HepG2 (cell line): ENCODE results near the gene M1AP. TPM values are rescaled to one million over a fixed set of nuclear protein-coding genes. Genes with fewer than 3 reads are reported as not detected.

Experiments
- ATAC-seq: fragments of 200-7000 bp; cut with Tn5 transposase; 3 replicates; pipeline ENCODE4 v1.9.1; 2020; ENCODE audit warnings: mild to moderate bottlenecking, moderate library complexity
- BruUV-seq: library from RNA; stranded (reverse); fragments of 400-500 nt; replicated peaks from 2 replicates; lab custom pipeline; 2021; lab: Mats Ljungman, UMichigan
- CTCF ChIA-PET: fragments of 300-600 bp; formaldehyde crosslinking; extraction: SDS; loops from one replicate; lab custom pipeline; 2021; ENCODE audit warnings: low total read pairs, inconsistent platforms, low intra/inter-chr PET ratio; lab: Yijun Ruan, JAX
- POLR2A ChIA-PET: fragments of 350-600 bp; sonication (Branson Sonifier 250); formaldehyde crosslinking; loops from one replicate; lab custom pipeline; 2020; ENCODE audit warnings: antibody characterized with exemption, inconsistent platforms; lab: Yijun Ruan, JAX
- DNase-seq: peaks from one replicate; pipeline ENCODE4 v3.0.0-alpha.2; 2015; ENCODE audit warnings: low spot score
- FAIRE-seq: peaks from 3 replicates; lab custom pipeline; 2011; peaks lifted over from hg19 to GRCh38; lab: Jason Lieb, UNC
- H2AFZ ChIP-seq: one replicate; pipeline ENCODE4 v1.6.1; 2011; ENCODE audit warnings: low read length, inconsistent platforms
- H3K27ac ChIP-seq: fragments of 300-600 bp; 3 replicates; pipeline ENCODE4 v1.8.0; 2011; ENCODE audit warnings: mixed run types, mild to moderate bottlenecking, mixed read lengths, low read length, inconsistent platforms; ENCODE audit not compliant: insufficient read depth; ENCODE audit errors: extremely low read length
- H3K27me3 ChIP-seq, 2 experiments: fragments of 200-600 bp in 1 of 2; 2 replicates in 1 of 2; 3 replicates in 1 of 2; pipeline versions ENCODE4 v1.6.0 to v1.8.0; 2011; ENCODE audit warnings: low read length in 2 of 2, mild to moderate bottlenecking in 2 of 2, moderate library complexity in 2 of 2, inconsistent platforms in 1 of 2; ENCODE audit not compliant: insufficient read depth in 2 of 2, control insufficient read depth in 1 of 2
- H3K36me3 ChIP-seq, 2 experiments: fragments of 200-600 bp in 1 of 2; replicated peaks in 1 of 2; 2 replicates in 1 of 2; 3 replicates in 1 of 2; pipeline versions ENCODE4 v1.5.1 to v1.8.0; 2011; ENCODE audit warnings: low read length in 2 of 2, inconsistent platforms in 1 of 2; ENCODE audit not compliant: insufficient read depth in 2 of 2, control insufficient read depth in 1 of 2
- H3K4me1 ChIP-seq: 2 replicates; pipeline ENCODE4 v1.5.1; 2012; ENCODE audit warnings: low read length, inconsistent platforms; ENCODE audit not compliant: insufficient read depth
- H3K4me2 ChIP-seq: 2 replicates; pipeline ENCODE4 v1.6.0; 2011; ENCODE audit warnings: low read depth, low read length, inconsistent platforms
- H3K4me3 ChIP-seq, 3 experiments: fragments of 200-600 bp in 1 of 3; sonication (generic), shearing (Covaris generic) in 1 of 3; replicated peaks in 1 of 3; 2 replicates each; pipeline ENCODE4 v1.5.1; 2011 to 2016; ENCODE audit warnings: low read length in 3 of 3, inconsistent platforms in 2 of 3, low read depth in 2 of 3, mild to moderate bottlenecking in 2 of 3, control low read depth in 1 of 3, mixed read lengths in 1 of 3; ENCODE audit not compliant: insufficient read depth in 1 of 3
- H3K79me2 ChIP-seq: one replicate; pipeline ENCODE4 v1.6.1; 2011; ENCODE audit warnings: low read length, inconsistent platforms; ENCODE audit not compliant: insufficient read depth
- H3K9ac ChIP-seq: 2 replicates; pipeline ENCODE4 v1.6.0; 2011; ENCODE audit warnings: mild to moderate bottlenecking, low read depth, low read length, inconsistent platforms; ENCODE audit not compliant: insufficient read depth
- H3K9me3 ChIP-seq: 2 replicates; pipeline ENCODE4 v1.5.1; 2012; ENCODE audit warnings: mild to moderate bottlenecking, low read length
- H4K20me1 ChIP-seq: 2 replicates; pipeline ENCODE4 v1.6.0; 2011; ENCODE audit warnings: inconsistent platforms, mild to moderate bottlenecking, low read length, moderate library complexity; ENCODE audit not compliant: insufficient read depth
- ATF4 ChIP-seq, 2 experiments: fragments of 450-650 bp in 1 of 2; sonication (generic) in 1 of 2; formaldehyde crosslinking; IDR thresholded peaks; 2 replicates each; pipeline versions ENCODE4 v1.5.0 to v1.8.0; 2020 to 2022; ENCODE audit warnings: mild to moderate bottlenecking in 1 of 2, missing genetic modification reagents in 1 of 2
- ELF3 ChIP-seq: IDR thresholded peaks from 2 replicates; pipeline ENCODE4 v1.6.1; 2016; ENCODE audit warnings: missing genetic modification reagents, missing compliant biosample characterization
- FOXA1 ChIP-seq, 2 experiments: fragments of 450-650 bp in 1 of 2; sonication (generic) in 1 of 2; formaldehyde crosslinking in 1 of 2; IDR thresholded peaks; 2 replicates each; pipeline versions ENCODE4 v1.4.0 to v1.6.1; 2016 to 2020; ENCODE audit warnings: missing genetic modification reagents in 1 of 2
- GTF2F1 ChIP-seq: fragments of 150-350 bp; IDR thresholded peaks from 2 replicates; pipeline ENCODE4 v1.6.1; 2014; ENCODE audit warnings: low read length
- MAFF ChIP-seq: IDR thresholded peaks from 2 replicates; pipeline ENCODE4 v1.6.1; 2011; ENCODE audit warnings: low read depth, low read length, improper control_type of control experiment
- MAFK ChIP-seq, 2 experiments: IDR thresholded peaks in 1 of 2; conservative IDR thresholded peaks in 1 of 2; 2 replicates each; pipeline ENCODE4 v1.6.1; 2011; ENCODE audit warnings: improper control_type of control experiment in 2 of 2, low read length in 2 of 2
- RAD21 ChIP-seq: fragments of 450-650 bp; formaldehyde crosslinking; IDR thresholded peaks from 2 replicates; pipeline ENCODE4 v1.5.0; 2020; ENCODE audit warnings: mild to moderate bottlenecking
- SAP130 ChIP-seq: IDR thresholded peaks from 2 replicates; pipeline ENCODE4 v1.6.1; 2016; ENCODE audit warnings: low read depth
- SIN3B ChIP-seq: fragments of 150-350 bp; IDR thresholded peaks from 2 replicates; pipeline ENCODE4 v1.6.1; 2014; ENCODE audit warnings: low read length
- SMC3 ChIP-seq: IDR thresholded peaks from 2 replicates; pipeline ENCODE4 v1.6.1; 2011; ENCODE audit warnings: low read length, improper control_type of control experiment
- SRF ChIP-seq: IDR thresholded peaks from 2 replicates; pipeline ENCODE4 v1.6.1; 2011; ENCODE audit warnings: mild to moderate bottlenecking, low read depth, low read length, moderate library complexity
- STAG1 ChIP-seq: sonication (generic); formaldehyde crosslinking; IDR thresholded peaks from 2 replicates; pipeline ENCODE4 v1.4.0; 2020; ENCODE audit warnings: missing genetic modification reagents
- THAP11 ChIP-seq: IDR thresholded peaks from 2 replicates; pipeline ENCODE4 v1.6.1; 2016; ENCODE audit warnings: missing biosample characterization, missing genetic modification reagents
- ZFP41 ChIP-seq: sonication (generic); formaldehyde crosslinking; IDR thresholded peaks from 2 replicates; pipeline ENCODE4 v1.4.0; 2020; ENCODE audit warnings: mild to moderate bottlenecking, missing genetic modification reagents, borderline replicate concordance
- ZNF567 ChIP-seq: sonication (generic); formaldehyde crosslinking; IDR thresholded peaks from 2 replicates; pipeline ENCODE4 v1.8.1; 2023; ENCODE audit warnings: mild to moderate bottlenecking, missing genetic modification reagents, borderline replicate concordance
- in situ Hi-C: cut with HindIII; loops from 2 replicates; pipeline ENCODE4 v1.10.0; 2017; ENCODE audit warnings: low pct_unique_long_range_greater_than_20kb; ENCODE audit not compliant: extremely low pct_ligation_motif_present
- intact Hi-C: fragments of 100-400 bp; cut with micrococcal nuclease; formaldehyde crosslinking; loops from one replicate; pipeline ENCODE4 v1.10.0; 2022; ENCODE audit not compliant: unreplicated experiment
- polyA plus RNA-seq, 8 experiments: library from polyadenylated mRNA; depleted of rRNA in 3 of 8; stranded (reverse) in 7 of 8; unstranded in 1 of 8; fragments of >200 nt; fragmentation: Illumina TruSeq in 4 of 8; extraction: Trizol in 4 of 8; gene quantifications; 2 replicates each; pipeline versions ENCODE4 v1.2.1 to v1.2.3, GENCODE V29; 2011 to 2016; ENCODE audit warnings: low read depth in 4 of 8, missing spikeins in 1 of 8, mixed read lengths in 1 of 8; ENCODE audit not compliant: insufficient read depth in 1 of 8
- total RNA-seq, 5 experiments: library from RNA; depleted of rRNA; stranded (reverse); fragments of >200 nt; fragmentation: Illumina TruSeq; extraction: Trizol; gene quantifications; 2 replicates each; pipeline ENCODE4 v1.2.3, GENCODE V29; 2016; ENCODE audit warnings: low read depth in 1 of 5
- TF ChIP-seq, protein P1 (sequence below): sonication (generic); formaldehyde crosslinking; IDR thresholded peaks from 2 replicates; pipeline ENCODE4 v1.8.0; 2023; ENCODE audit warnings: mild to moderate bottlenecking, missing genetic modification reagents
- TF ChIP-seq, protein P2 (sequence below): sonication (generic); formaldehyde crosslinking; IDR thresholded peaks from 2 replicates; pipeline ENCODE4 v1.5.0; 2020; ENCODE audit warnings: mild to moderate bottlenecking, missing genetic modification reagents, moderate library complexity

The M1AP gene
- total and polyA plus RNA-seq, 2 of the 13 experiments (the other 11 are each of a cell fraction or from before 2014, with no cell fraction given): not detected

DNA sequence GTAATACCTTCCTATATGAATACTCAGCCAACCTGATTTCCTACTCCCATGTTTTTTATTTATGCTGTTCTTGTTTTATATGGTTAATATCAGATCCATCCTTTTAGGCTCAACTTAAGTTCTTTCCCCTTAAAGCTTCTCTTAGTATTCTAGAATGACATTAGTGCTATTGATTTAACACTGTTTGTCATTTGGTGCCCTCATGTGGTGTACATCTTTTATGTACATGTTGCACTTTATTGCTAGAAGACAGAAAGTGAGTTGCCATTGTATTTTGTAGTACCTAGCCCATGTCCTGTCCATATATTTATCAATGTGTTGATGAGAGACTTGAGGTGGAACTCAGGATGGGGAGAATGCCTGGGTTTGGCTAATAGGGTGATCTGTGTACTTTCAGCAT is 115.9 kb downstream of the M1AP start:
- in situ Hi-C loops (no loop called here), intact Hi-C loops (loop anchor here (1.0 kb wide), 1 partner anchor 199 kb away; no protein-coding TSS in a partner anchor)
- H3K9me3 ChIP-seq: no peaks in the 10 kb centered on the region
- H2AFZ ChIP-seq: no peak overlapping the region
- H3K4me1 ChIP-seq: peaks cover 32% of the 10 kb centered on the region
- BruUV-seq: no TSS peak
- ChIA-PET POLR2A (interaction anchor here (0.7 to 5.9 kb wide), 6 partner anchors 24 to 74 kb away, joined by 3 to 76 read pairs (median 12); partner anchors contain the start of genes CCDC142, LBX2, PCGF1 and TTC31), CTCF (interaction anchor here (1.2 to 2.4 kb wide), 5 partner anchors 25 to 282 kb away, joined by 4 to 19 read pairs (median 5); partner anchors contain the start of genes CCDC142, PCGF1 and TTC31)
- H3K27me3 ChIP-seq: peaks cover 4 to 11% of the 10 kb centered on the region in 2 experiments; a peak in 3 of 5 replicates
- H4K20me1 ChIP-seq: no peaks in the 10 kb centered on the region
- H3K79me2 ChIP-seq: peaks cover 27% of the 10 kb centered on the region
- DNase-seq (peak; percentile 68), FAIRE-seq (peak; percentile 80), ATAC-seq (no peak)
- TF ChIP-seq SIN3B (no peak), ZFP41 (CRISPR knock-in tag) (no peak), SRF (no peak), ZNF567 (CRISPR knock-in tag) (no peak), ATF4 (CRISPR knock-in tag; IDR thresholded peaks at IDR 0.05) (0 out of 4 replicates have a peak, but pooled peaks of 1 of the 2 experiments have one; percentile 34), THAP11 (CRISPR knock-in tag) (peak; percentile 46; the same call in 1 of the 2 replicates), STAG1 (CRISPR knock-in tag) (peak; percentile 90), FOXA1 (IDR thresholded peaks at IDR 0.05) (no peak), FOXA1 (CRISPR knock-in tag; IDR thresholded peaks at IDR 0.05) (peak; percentile 64), MAFF (peak; percentile 71), RAD21 (CRISPR knock-in tag) (peak; percentile 59; the same call in 1 of the 2 replicates), SAP130 (CRISPR knock-in tag) (peak; percentile 40; the same call in 1 of the 2 replicates), MAFK (conservative IDR thresholded peaks at IDR 0.05 in 1 of 2, IDR thresholded peaks at IDR 0.05 in 1 of 2; ENCODE audit: low read length in 2 of 2) (peak; percentile 73 to 77), GTF2F1 (no peak), ELF3 (peak; percentile 18; the same call in 1 of the 2 replicates), SMC3 (peak; percentile 76)
- TF ChIP-seq, protein P1, sequence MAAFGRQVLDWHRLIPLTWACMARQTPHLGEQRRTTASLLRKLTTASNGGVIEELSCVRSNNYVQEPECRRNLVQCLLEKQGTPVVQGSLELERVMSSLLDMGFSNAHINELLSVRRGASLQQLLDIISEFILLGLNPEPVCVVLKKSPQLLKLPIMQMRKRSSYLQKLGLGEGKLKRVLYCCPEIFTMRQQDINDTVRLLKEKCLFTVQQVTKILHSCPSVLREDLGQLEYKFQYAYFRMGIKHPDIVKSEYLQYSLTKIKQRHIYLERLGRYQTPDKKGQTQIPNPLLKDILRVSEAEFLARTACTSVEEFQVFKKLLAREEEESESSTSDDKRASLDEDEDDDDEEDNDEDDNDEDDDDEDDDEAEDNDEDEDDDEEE (CRISPR knock-in tag): no peak
- TF ChIP-seq, protein P2, sequence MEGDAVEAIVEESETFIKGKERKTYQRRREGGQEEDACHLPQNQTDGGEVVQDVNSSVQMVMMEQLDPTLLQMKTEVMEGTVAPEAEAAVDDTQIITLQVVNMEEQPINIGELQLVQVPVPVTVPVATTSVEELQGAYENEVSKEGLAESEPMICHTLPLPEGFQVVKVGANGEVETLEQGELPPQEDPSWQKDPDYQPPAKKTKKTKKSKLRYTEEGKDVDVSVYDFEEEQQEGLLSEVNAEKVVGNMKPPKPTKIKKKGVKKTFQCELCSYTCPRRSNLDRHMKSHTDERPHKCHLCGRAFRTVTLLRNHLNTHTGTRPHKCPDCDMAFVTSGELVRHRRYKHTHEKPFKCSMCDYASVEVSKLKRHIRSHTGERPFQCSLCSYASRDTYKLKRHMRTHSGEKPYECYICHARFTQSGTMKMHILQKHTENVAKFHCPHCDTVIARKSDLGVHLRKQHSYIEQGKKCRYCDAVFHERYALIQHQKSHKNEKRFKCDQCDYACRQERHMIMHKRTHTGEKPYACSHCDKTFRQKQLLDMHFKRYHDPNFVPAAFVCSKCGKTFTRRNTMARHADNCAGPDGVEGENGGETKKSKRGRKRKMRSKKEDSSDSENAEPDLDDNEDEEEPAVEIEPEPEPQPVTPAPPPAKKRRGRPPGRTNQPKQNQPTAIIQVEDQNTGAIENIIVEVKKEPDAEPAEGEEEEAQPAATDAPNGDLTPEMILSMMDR: peak; percentile 72
- H3K4me2 ChIP-seq: no peak overlapping the region
- no peak overlapping the region for H3K27ac ChIP-seq
- peaks cover 12 to 23% of the 10 kb centered on the region in 2 experiments for H3K36me3 ChIP-seq
- no peak overlapping the region for H3K4me3 ChIP-seq
- H3K9ac ChIP-seq: no peak overlapping the region
